Measurements from ENCODE around the gene PBLD.
A peak's percentile ranks its signal among the peaks of the same experiment; 100 is the strongest.

PBLD gene

DNA sequence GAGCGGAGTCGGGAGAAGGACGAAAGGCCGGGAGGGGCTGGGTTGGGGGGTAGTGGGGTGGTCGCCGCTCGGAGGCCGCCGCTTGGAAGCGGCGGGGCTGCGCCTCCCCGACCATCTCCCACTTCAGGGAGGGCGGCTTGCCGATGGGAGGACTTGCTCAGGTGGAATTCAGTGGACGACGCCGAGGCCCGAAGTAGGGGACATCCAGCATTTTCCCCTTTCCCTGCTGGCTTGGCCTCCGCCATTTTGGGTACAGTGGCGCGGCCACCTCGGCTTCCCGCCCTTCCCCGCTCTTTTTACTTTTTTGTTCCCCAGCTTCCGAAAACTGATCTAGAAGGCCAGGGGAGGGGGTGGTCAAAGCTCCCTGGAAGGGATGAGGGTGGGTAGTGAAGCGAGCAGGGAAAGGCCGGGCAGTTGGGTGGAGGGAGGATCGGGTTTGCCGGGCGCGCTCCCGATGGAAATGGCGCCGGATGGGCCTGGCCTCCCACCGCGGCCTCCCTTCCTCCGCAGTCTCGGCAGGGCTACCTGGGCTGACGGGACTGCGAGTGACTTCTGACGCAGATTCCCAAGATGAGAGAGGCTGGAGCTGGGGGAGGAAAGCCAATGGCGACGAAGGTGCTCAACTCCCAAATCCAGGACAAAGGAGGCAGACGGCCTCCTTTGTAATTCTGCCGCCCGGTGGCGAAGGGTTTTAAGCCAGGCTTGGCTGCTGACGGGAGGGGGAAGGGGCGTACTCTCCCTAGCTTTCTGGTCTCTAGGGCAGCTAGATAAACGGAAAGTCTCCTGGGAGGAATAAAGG is at the start of gene PBLD:
PBLD (minus strand) TSS at position 670 of the 799 bp plus-strand sequence. CDS start 26,084 bp downstream, outside the sequence.
- Histone ChIP-seq H3K27me3 (ENCODE audit: low read depth, low read length) (no peaks in the 10 kb centered on the region), H3K36me3 (replicated peaks; ENCODE audit: low read depth, low read length) (peaks cover 13% of the 10 kb centered on the region), H2AFZ (ENCODE audit: low read depth, low read length) (peak within 1 kb of the TSS; percentile 46; the same call in 1 of the 2 replicates), H3K4me3 (ENCODE audit: low read length) (peak within 1 kb of the TSS; percentile 100), H3K79me2 (ENCODE audit: low read length) (peaks cover 62% of the 10 kb centered on the region), H3K4me2 (ENCODE audit: low read length) (peak within 1 kb of the TSS; percentile 85), H3K9me3 (ENCODE audit: insufficient read depth, low read length) (no peaks in the 10 kb centered on the region), H4K20me1 (ENCODE audit: insufficient read depth, low read length) (peaks cover 47% of the 10 kb centered on the region), H3K9ac (ENCODE audit: low read length) (peak within 1 kb of the TSS; percentile 99), H3K27ac (ENCODE audit: low read length) (peak within 1 kb of the TSS; percentile 90), H3K4me1 (ENCODE audit: low read length) (peaks cover 35% of the 10 kb centered on the region)
- TF ChIP-seq EZH2phosphoT487 (IDR thresholded peaks at IDR 0.05; ENCODE audit: low read depth), result no peak
- TF ChIP-seq, protein P1, sequence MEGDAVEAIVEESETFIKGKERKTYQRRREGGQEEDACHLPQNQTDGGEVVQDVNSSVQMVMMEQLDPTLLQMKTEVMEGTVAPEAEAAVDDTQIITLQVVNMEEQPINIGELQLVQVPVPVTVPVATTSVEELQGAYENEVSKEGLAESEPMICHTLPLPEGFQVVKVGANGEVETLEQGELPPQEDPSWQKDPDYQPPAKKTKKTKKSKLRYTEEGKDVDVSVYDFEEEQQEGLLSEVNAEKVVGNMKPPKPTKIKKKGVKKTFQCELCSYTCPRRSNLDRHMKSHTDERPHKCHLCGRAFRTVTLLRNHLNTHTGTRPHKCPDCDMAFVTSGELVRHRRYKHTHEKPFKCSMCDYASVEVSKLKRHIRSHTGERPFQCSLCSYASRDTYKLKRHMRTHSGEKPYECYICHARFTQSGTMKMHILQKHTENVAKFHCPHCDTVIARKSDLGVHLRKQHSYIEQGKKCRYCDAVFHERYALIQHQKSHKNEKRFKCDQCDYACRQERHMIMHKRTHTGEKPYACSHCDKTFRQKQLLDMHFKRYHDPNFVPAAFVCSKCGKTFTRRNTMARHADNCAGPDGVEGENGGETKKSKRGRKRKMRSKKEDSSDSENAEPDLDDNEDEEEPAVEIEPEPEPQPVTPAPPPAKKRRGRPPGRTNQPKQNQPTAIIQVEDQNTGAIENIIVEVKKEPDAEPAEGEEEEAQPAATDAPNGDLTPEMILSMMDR (IDR thresholded peaks at IDR 0.05; ENCODE audit: low read depth, low read length), result peak; percentile 36

DNA sequence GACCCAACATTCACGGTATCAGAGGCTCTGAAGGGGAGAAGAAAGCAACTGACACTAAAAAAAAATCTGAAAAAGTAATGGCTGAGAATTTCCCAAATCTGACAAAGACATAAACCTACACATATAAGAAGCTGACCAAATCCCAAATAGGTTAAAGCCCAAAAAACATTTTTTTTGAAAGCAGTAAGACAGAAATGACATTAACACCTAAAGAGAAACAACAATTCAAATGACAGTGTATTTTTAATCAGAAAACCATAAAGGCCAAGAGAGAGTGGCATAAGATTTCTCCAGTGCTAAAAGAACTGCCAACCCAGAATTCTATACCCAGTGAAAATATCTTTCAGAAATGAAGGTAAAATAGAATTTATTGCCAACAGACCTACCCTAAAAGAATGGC is 38.9 kb upstream of the PBLD start:
- H2AFZ ChIP-seq (ENCODE audit: low read depth, low read length), result no peak overlapping the region
- H3K4me1 ChIP-seq (ENCODE audit: low read length), result no peaks in the 10 kb centered on the region
- no peak overlapping the region for H3K4me3 ChIP-seq (ENCODE audit: low read length)
- TF ChIP-seq EZH2phosphoT487 (IDR thresholded peaks at IDR 0.05; ENCODE audit: low read depth), result no peak
- TF ChIP-seq, protein P1 (IDR thresholded peaks at IDR 0.05; ENCODE audit: low read depth, low read length), result no peak
- no peak overlapping the region for H3K27ac ChIP-seq (ENCODE audit: low read length)
- no peaks in the 10 kb centered on the region for H3K27me3 ChIP-seq (ENCODE audit: low read depth, low read length)
- no peak overlapping the region for H3K4me2 ChIP-seq (ENCODE audit: low read length)
- no peak overlapping the region for H3K9ac ChIP-seq (ENCODE audit: low read length)
- H3K79me2 ChIP-seq (ENCODE audit: low read length), result no peaks in the 10 kb centered on the region
- no peaks in the 10 kb centered on the region for H4K20me1 ChIP-seq (ENCODE audit: insufficient read depth, low read length)
- peaks cover 20% of the 10 kb centered on the region for H3K36me3 ChIP-seq (replicated peaks; ENCODE audit: low read depth, low read length)
- no peaks in the 10 kb centered on the region for H3K9me3 ChIP-seq (ENCODE audit: insufficient read depth, low read length)

DNA sequence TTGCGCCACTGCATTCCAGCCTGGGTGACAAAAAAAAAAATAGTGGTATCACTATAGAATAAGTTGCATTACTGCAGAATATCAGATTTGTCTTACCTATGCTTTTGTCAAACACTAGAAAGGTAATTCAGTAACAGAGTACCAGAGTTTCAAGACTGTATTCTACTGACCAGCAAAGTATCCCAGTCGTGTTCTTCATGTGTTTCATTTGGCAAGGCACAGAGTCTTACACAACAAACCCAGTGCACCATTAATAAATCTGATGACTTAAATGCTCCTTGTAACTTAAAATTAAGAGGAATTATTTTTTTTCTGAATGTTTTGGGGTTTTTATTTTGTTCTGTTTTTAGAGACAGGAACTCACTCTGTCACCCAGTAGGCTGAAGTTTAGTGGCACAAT is 34.4 kb upstream of the PBLD start:
- no peaks in the 10 kb centered on the region for H3K79me2 ChIP-seq (ENCODE audit: low read length)
- H3K4me2 ChIP-seq (ENCODE audit: low read length), result no peak overlapping the region
- H3K36me3 ChIP-seq (replicated peaks; ENCODE audit: low read depth, low read length), result peaks cover 9% of the 10 kb centered on the region
- no peak overlapping the region for H3K27ac ChIP-seq (ENCODE audit: low read length)
- H3K4me1 ChIP-seq (ENCODE audit: low read length), result peaks cover 17% of the 10 kb centered on the region
- no peaks in the 10 kb centered on the region for H4K20me1 ChIP-seq (ENCODE audit: insufficient read depth, low read length)
- TF ChIP-seq, protein P1 (IDR thresholded peaks at IDR 0.05; ENCODE audit: low read depth, low read length), result no peak
- TF ChIP-seq EZH2phosphoT487 (IDR thresholded peaks at IDR 0.05; ENCODE audit: low read depth), result no peak
- H3K4me3 ChIP-seq (ENCODE audit: low read length), result no peak overlapping the region
- no peaks in the 10 kb centered on the region for H3K27me3 ChIP-seq (ENCODE audit: low read depth, low read length)
- no peak overlapping the region for H3K9ac ChIP-seq (ENCODE audit: low read length)
- H3K9me3 ChIP-seq (ENCODE audit: insufficient read depth, low read length), result no peaks in the 10 kb centered on the region
- no peak overlapping the region for H2AFZ ChIP-seq (ENCODE audit: low read depth, low read length)

DNA sequence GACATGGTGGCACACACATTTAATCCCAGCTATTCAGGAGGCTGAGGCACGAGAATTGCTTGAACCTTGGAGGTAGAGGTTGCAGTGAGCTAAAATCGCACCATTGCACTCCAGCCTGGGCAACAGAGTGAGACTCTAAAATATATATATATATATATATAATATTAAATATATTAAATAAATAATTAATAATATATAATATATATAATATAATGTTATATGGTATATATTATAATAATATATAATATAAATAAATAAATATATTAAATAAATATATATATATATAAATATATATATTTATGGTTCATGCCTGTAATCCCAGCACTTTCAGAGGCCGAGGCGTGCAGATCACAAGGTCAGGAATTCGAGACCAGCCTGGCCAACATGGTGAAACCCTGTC is 33.9 kb upstream of the PBLD start:
- peaks cover 17% of the 10 kb centered on the region for H3K4me1 ChIP-seq (ENCODE audit: low read length)
- H3K4me3 ChIP-seq (ENCODE audit: low read length), result no peak overlapping the region
- H2AFZ ChIP-seq (ENCODE audit: low read depth, low read length), result no peak overlapping the region
- H4K20me1 ChIP-seq (ENCODE audit: insufficient read depth, low read length), result no peaks in the 10 kb centered on the region
- no peaks in the 10 kb centered on the region for H3K79me2 ChIP-seq (ENCODE audit: low read length)
- TF ChIP-seq, protein P1 (IDR thresholded peaks at IDR 0.05; ENCODE audit: low read depth, low read length), result no peak
- no peak for TF ChIP-seq EZH2phosphoT487 (IDR thresholded peaks at IDR 0.05; ENCODE audit: low read depth)
- H3K27me3 ChIP-seq (ENCODE audit: low read depth, low read length), result no peaks in the 10 kb centered on the region
- peaks cover 4% of the 10 kb centered on the region for H3K36me3 ChIP-seq (replicated peaks; ENCODE audit: low read depth, low read length)
- no peak overlapping the region for H3K27ac ChIP-seq (ENCODE audit: low read length)
- H3K9ac ChIP-seq (ENCODE audit: low read length), result no peak overlapping the region
- no peak overlapping the region for H3K4me2 ChIP-seq (ENCODE audit: low read length)
- no peaks in the 10 kb centered on the region for H3K9me3 ChIP-seq (ENCODE audit: insufficient read depth, low read length)

All from OCI-LY3 (cell line).